Nephron progenitor cell (in vitro differentiated cells): ENCODE data around the gene FAM234A.
"Not testable (repeated sequence)": the region's sequence is repeated elsewhere in the genome, so short reads cannot be mapped to it uniquely, and the experiment has no call there.

Source experiments
- DNase-seq: peaks from one replicate; pipeline ENCODE4 v3.0.0; 2021
- H3K27ac Mint-ChIP-seq: 2 replicates; pipeline ENCODE4 v1.8.0; 2021; ENCODE audit warnings: mild to moderate bottlenecking, moderate library complexity, mixed read lengths
- H3K27me3 Mint-ChIP-seq: 2 replicates; pipeline ENCODE4 v1.8.0; 2021; ENCODE audit warnings: mild to moderate bottlenecking, low read depth, mixed read lengths; ENCODE audit not compliant: poor library complexity
- H3K36me3 Mint-ChIP-seq: 2 replicates; pipeline ENCODE4 v1.8.0; 2021; ENCODE audit warnings: low read depth, mixed read lengths
- H3K4me1 Mint-ChIP-seq: 2 replicates; pipeline ENCODE4 v1.8.0; 2021; ENCODE audit warnings: mixed read lengths
- H3K4me3 Mint-ChIP-seq: 2 replicates; pipeline ENCODE4 v1.8.0; 2021; ENCODE audit warnings: mild to moderate bottlenecking, moderate library complexity, mixed read lengths
- H3K9me3 Mint-ChIP-seq: 2 replicates; pipeline ENCODE4 v1.8.0; 2021; ENCODE audit warnings: mild to moderate bottlenecking, moderate library complexity, mixed read lengths
- TF ChIP-seq, protein P1 (sequence below): fragments of 200-600 bp; sonication (generic); IDR thresholded peaks from 2 replicates; pipeline ENCODE4 v1.5.0; 2021; ENCODE audit warnings: antibody characterized with exemption

The FAM234A gene

DNA sequence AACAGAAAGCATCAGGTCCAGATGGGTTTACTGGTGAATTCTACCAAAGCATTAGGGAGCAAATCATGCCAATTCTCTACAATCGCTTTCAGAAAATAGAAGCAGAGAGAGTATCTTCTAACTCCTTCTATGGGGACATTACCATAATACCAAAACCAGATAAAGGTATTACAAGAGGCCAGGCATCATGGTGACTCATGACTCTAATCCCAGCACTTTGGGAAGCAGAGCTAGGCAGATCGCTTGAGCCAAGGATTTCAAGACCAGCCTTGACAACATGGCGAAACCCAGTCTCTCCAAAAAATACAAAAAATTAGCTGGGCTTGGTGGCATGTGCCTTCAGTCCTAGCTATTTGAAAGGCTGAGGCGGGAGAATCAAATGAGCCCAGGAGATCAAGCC is 31.4 kb upstream of the FAM234A start:
- H3K27me3 Mint-ChIP-seq, result no peaks in the 10 kb centered on the region
- H3K27ac Mint-ChIP-seq, result no peak overlapping the region
- H3K9me3 Mint-ChIP-seq, result no peaks in the 10 kb centered on the region
- no peak overlapping the region for H3K4me3 Mint-ChIP-seq
- H3K4me1 Mint-ChIP-seq, result no peaks in the 10 kb centered on the region
- TF ChIP-seq, protein P1, sequence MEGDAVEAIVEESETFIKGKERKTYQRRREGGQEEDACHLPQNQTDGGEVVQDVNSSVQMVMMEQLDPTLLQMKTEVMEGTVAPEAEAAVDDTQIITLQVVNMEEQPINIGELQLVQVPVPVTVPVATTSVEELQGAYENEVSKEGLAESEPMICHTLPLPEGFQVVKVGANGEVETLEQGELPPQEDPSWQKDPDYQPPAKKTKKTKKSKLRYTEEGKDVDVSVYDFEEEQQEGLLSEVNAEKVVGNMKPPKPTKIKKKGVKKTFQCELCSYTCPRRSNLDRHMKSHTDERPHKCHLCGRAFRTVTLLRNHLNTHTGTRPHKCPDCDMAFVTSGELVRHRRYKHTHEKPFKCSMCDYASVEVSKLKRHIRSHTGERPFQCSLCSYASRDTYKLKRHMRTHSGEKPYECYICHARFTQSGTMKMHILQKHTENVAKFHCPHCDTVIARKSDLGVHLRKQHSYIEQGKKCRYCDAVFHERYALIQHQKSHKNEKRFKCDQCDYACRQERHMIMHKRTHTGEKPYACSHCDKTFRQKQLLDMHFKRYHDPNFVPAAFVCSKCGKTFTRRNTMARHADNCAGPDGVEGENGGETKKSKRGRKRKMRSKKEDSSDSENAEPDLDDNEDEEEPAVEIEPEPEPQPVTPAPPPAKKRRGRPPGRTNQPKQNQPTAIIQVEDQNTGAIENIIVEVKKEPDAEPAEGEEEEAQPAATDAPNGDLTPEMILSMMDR, result no peak
- DNase-seq, result no peak
- peaks cover 84% of the 10 kb centered on the region for H3K36me3 Mint-ChIP-seq

DNA sequence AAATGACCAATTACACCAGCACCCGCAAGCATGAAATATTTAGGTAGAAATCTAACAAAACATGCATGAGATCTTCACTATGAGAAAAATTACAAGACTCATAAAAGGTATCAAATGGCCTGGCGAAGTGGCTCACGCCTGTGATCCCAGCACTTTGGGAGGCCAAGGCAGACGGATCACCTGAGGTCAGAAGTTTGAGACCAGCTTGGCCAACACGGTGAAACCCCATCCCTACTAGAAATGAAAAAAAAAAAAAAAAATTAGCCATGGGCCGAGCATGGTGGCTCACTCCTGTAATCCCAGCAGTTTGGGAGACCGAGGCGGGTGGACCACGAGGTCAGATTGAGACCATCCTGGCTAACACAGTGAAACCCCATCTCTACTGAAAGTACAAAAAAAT is 30.6 kb upstream of the FAM234A start:
- DNase-seq, H3K27ac Mint-ChIP-seq, H3K9me3 Mint-ChIP-seq, H3K27me3 Mint-ChIP-seq, H3K4me3 Mint-ChIP-seq, H3K4me1 Mint-ChIP-seq: not testable (repeated sequence)
- H3K36me3 Mint-ChIP-seq, result peaks cover 82% of the 10 kb centered on the region

DNA sequence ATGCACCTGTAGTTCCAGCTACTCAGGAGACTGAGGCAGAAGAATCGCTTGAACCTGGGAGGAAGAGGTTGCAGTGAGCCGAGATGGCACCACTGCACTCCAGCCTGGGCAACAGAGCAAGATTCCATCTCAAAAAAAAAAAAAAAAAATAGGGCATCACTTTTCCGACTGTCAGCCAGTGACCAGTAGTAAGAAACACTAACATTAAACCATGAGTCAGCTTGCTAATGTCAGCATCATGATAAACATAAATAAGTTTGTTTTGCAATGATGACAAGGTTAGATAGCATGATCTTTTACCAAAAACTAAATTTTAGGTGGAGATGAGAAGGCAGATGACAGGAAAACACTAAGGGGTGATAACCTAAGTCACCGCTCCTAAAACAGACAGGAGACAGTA is 25.3 kb upstream of the FAM234A start:
- peaks cover 67% of the 10 kb centered on the region for H3K36me3 Mint-ChIP-seq
- not testable (repeated sequence) for DNase-seq, H3K4me1 Mint-ChIP-seq, H3K27ac Mint-ChIP-seq, H3K4me3 Mint-ChIP-seq, H3K9me3 Mint-ChIP-seq, H3K27me3 Mint-ChIP-seq

DNA sequence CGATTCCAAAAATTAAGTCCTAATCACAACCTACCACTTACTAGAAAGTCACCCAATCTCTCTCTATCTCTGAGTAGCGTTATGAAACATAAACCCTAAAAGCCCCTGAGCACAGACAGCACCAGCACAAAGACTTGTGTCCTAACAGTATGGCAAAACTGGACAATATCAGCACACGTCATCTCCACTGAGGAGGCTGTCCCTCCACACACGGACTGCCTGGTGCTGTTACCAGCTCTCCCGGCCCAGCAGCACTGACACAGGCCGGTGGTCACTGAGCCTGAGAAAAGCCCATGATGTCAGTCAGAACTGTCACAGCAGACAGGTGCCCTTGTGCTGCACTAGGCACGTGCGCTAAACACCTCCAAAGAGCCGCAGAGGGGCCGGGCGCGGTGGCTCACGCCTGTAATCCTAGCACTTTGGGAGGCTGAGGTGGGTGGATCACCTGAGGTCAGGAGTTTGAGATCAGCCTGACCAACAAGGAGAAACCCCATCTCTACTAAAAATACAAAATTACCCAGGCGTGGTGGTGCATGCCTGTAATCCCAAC is 22.9 kb upstream of the FAM234A start:
- peaks cover 71% of the 10 kb centered on the region for H3K36me3 Mint-ChIP-seq
- H3K4me1 Mint-ChIP-seq, H3K27me3 Mint-ChIP-seq, H3K4me3 Mint-ChIP-seq, H3K9me3 Mint-ChIP-seq, DNase-seq: not testable (repeated sequence)
- H3K27ac Mint-ChIP-seq, result peak overlapping the region; percentile 76

DNA sequence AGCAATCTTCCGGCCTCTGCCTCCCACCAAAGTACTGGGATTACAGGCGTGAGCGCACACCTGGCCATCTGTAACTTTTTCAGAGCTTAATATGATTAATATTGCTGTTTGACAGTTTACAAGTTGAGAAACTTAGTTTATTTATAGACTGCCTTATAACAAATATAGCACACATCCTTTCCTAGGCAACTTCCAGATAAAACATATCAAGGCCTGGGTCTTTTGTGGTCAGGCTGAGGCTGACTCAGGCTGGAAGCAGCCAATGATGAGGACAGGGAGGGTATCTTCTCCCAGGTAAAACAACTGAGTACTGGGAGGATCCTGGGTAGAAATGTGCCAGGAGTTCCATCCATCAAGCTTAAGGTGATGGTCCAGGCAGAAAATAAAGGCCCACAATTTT is 21.6 kb upstream of the FAM234A start:
- no peak for DNase-seq
- H3K9me3 Mint-ChIP-seq, result no peaks in the 10 kb centered on the region
- peak overlapping the region; percentile 74 for H3K27ac Mint-ChIP-seq
- TF ChIP-seq, protein P1, result no peak
- H3K27me3 Mint-ChIP-seq, result no peaks in the 10 kb centered on the region
- no peak overlapping the region for H3K4me3 Mint-ChIP-seq
- H3K36me3 Mint-ChIP-seq, result peaks cover 75% of the 10 kb centered on the region
- peaks cover 8% of the 10 kb centered on the region for H3K4me1 Mint-ChIP-seq

DNA sequence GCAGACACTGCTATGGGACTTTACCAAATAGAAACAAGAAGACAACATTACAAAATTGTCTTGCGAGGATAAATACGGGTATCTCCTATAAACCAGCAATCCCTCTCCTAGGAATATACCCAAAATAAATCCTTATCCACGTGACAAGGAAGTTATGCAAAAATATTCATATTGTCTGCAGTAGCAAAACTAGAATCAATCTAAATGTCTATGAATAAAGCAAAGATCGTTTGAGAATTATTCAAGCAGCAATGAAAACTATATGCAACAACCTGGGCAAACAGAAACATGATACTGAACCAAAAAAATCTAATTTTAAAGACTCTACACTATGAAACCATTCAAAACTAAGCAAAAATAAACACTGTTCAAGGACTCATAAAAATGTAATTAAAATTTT is 14.6 kb upstream of the FAM234A start:
- H3K36me3 Mint-ChIP-seq, result peaks cover 78% of the 10 kb centered on the region
- no peak for DNase-seq
- no peaks in the 10 kb centered on the region for H3K27me3 Mint-ChIP-seq
- TF ChIP-seq, protein P1, result no peak
- no peak overlapping the region for H3K27ac Mint-ChIP-seq
- H3K9me3 Mint-ChIP-seq, result no peaks in the 10 kb centered on the region
- H3K4me3 Mint-ChIP-seq, result no peak overlapping the region
- H3K4me1 Mint-ChIP-seq, result no peaks in the 10 kb centered on the region

DNA sequence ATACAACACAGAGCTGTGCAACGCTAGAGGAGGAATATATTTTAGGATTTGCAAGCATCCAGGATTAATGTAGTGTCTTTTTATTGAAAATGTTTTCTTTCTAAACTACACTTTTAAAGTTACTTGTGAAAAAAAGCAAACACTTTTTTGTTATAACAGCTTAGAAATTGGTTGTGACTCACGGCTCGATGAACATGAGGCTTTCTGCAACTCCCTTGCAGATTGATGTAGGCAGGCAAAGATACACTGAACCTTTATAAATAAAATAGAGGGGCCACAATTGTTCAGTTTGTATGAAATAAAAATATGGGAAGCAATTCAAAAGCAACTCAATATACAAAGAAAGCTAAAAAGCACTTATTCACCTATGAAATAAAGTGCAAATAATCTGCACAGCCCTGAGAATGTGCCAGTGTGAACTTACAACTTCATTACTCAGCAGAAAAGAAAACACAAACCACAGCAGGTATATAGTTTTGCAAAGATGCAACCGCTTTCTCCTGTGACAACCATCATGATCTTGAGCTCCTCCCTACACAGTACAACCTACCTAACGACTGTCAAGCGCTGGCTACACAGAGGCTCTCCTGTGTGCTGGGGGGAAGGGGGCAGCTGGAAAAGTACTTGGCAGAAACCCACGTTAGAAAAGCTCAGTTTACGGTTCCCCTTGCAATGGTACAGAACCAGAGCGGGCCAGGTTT is 6.3 kb upstream of the FAM234A start:
- Mint-ChIP-seq H3K36me3 (peaks cover 37% of the 10 kb centered on the region), H3K27ac (peak overlapping the region; percentile 77), H3K27me3 (no peaks in the 10 kb centered on the region), H3K4me3 (peak overlapping the region; percentile 96), H3K9me3 (no peaks in the 10 kb centered on the region), H3K4me1 (peaks cover 37% of the 10 kb centered on the region)
- TF ChIP-seq, protein P1, result no peak
- no peak for DNase-seq
